ENCODE results near the gene CASS4.

Gene CASS4

GRCh38 chr20:56414842-56415765 is 3.0 kb downstream of the CASS4 start:
- peak; percentile 91 for DNase-seq (ENCODE audit: low read depth)
- H3K4me3 ChIP-seq (ENCODE audit: low read depth, low read length): peak overlapping the region; percentile 17
- TF ChIP-seq CTCF (conservative IDR thresholded peaks at IDR 0.05; ENCODE audit: low read depth, low read length): no peak

GRCh38 chr20:56417402-56417801 is 5.3 kb downstream of the CASS4 start:
- TF ChIP-seq CTCF (conservative IDR thresholded peaks at IDR 0.05; ENCODE audit: low read depth, low read length): no peak
- no peak for DNase-seq (ENCODE audit: low read depth)

GRCh38 chr20:56417911-56418310 is 5.9 kb downstream of the CASS4 start:
- no peak overlapping the region for H3K4me3 ChIP-seq (ENCODE audit: low read depth, low read length)
- peak; percentile 62 for DNase-seq (ENCODE audit: low read depth)
- no peak for TF ChIP-seq CTCF (conservative IDR thresholded peaks at IDR 0.05; ENCODE audit: low read depth, low read length)

More at GRCh38 chr20:56417402-56417801, 5.3 kb downstream of the CASS4 start:
- no peak overlapping the region for H3K4me3 ChIP-seq (ENCODE audit: low read depth, low read length)

- peak; percentile 66 for DNase-seq (ENCODE audit: low read depth)
- no peak overlapping the region for H3K4me3 ChIP-seq (ENCODE audit: low read depth, low read length)
- no peak for TF ChIP-seq CTCF (conservative IDR thresholded peaks at IDR 0.05; ENCODE audit: low read depth, low read length)
Observed at GRCh38 chr20:56418385-56418861, 6.4 kb downstream of the CASS4 start.

GRCh38 chr20:56420028-56420427 is 8.0 kb downstream of the CASS4 start:
- no peak overlapping the region for H3K4me3 ChIP-seq (ENCODE audit: low read depth, low read length)
- DNase-seq (ENCODE audit: low read depth): no peak
- no peak for TF ChIP-seq CTCF (conservative IDR thresholded peaks at IDR 0.05; ENCODE audit: low read depth, low read length)

- H3K4me3 ChIP-seq (ENCODE audit: low read depth, low read length): no peak overlapping the region
- no peak for TF ChIP-seq CTCF (conservative IDR thresholded peaks at IDR 0.05; ENCODE audit: low read depth, low read length)
- no peak for DNase-seq (ENCODE audit: low read depth)
Observed at GRCh38 chr20:56420940-56421688, 9.1 kb downstream of the CASS4 start.

Data from choroid plexus epithelial cell (primary cell).